ENCODE measurements around the gene CISTR. TPM values are rescaled to one million over a fixed set of nuclear protein-coding genes. Genes with fewer than 3 reads are reported as not detected.

Gene CISTR
- total RNA-seq, 4 donors from 2014 or later, result not detected

- H3K4me1 ChIP-seq, result no peaks in the 10 kb centered on the region
- no peak overlapping the region for H3K27ac ChIP-seq
- H3K27me3 ChIP-seq, result peaks cover 0 to 87% (median 0%) of the 10 kb centered on the region in 4 donors
- intact Hi-C loops (cut with DNase I), result no loop called here
- 35 to 39% methylated on average over 1 of the region's 1 CpG for WGBS, 2 donors
- no peak for TF ChIP-seq CTCF (IDR thresholded peaks at IDR 0.05)
- no peak for TF ChIP-seq POLR2A (IDR thresholded peaks at IDR 0.05)
- no peaks in the 10 kb centered on the region for H3K36me3 ChIP-seq
- no peak overlapping the region for H3K4me3 ChIP-seq
- DNase-seq, result no peak
- H3K9me3 ChIP-seq, result no peaks in the 10 kb centered on the region
These were observed 37.8 kb upstream of the CISTR start for GRCh38 chr12:53789570-53789969.

GRCh38 chr12:53788892-53789291 lies 37.1 kb upstream of the CISTR start:
- TF ChIP-seq CTCF (IDR thresholded peaks at IDR 0.05) (no peak), POLR2A (IDR thresholded peaks at IDR 0.05) (no peak)
- peaks cover 0 to 87% (median 0%) of the 10 kb centered on the region in 4 donors for H3K27me3 ChIP-seq

GRCh38 chr12:53786411-53786810 lies 34.6 kb upstream of the CISTR start:
- Histone ChIP-seq H3K36me3 (no peaks in the 10 kb centered on the region), H3K4me3 (no peak overlapping the region), H3K27ac (no peak overlapping the region), H3K4me1 (no peaks in the 10 kb centered on the region), H3K9me3 (no peaks in the 10 kb centered on the region), H3K27me3 (peaks cover 0 to 88% (median 0%) of the 10 kb centered on the region in 4 donors)
- intact Hi-C loops (cut with DNase I), result no loop called here
- no peak for DNase-seq
- 74 to 80% methylated on average over 3 to 7 of the region's 7 CpGs for WGBS, 2 donors
- TF ChIP-seq POLR2A (IDR thresholded peaks at IDR 0.05), result no peak

More at GRCh38 chr12:53788892-53789291, 37.1 kb upstream of the CISTR start:
- Histone ChIP-seq H3K4me1 (no peaks in the 10 kb centered on the region), H3K27ac (no peak overlapping the region), H3K9me3 (no peaks in the 10 kb centered on the region), H3K4me3 (no peak overlapping the region), H3K36me3 (no peaks in the 10 kb centered on the region)
- WGBS, 2 donors, result 64 to 80% methylated on average over 1 of the region's 1 CpG
- no peak for DNase-seq
- intact Hi-C loops (cut with DNase I), result no loop called here

- peaks cover 0 to 89% (median 1%) of the 10 kb centered on the region in 4 donors for H3K27me3 ChIP-seq
- intact Hi-C loops (cut with DNase I), result no loop called here
- no peaks in the 10 kb centered on the region for H3K36me3 ChIP-seq
- H3K4me1 ChIP-seq, result no peaks in the 10 kb centered on the region
- no peak for DNase-seq
- WGBS, 2 donors, result 66 to 72% methylated on average over 2 of the region's 2 CpGs
- no peak overlapping the region for H3K27ac ChIP-seq
- TF ChIP-seq POLR2A (IDR thresholded peaks at IDR 0.05), result no peak
- no peak for TF ChIP-seq CTCF (IDR thresholded peaks at IDR 0.05)
- no peaks in the 10 kb centered on the region for H3K9me3 ChIP-seq
- H3K4me3 ChIP-seq, result no peak overlapping the region
These were observed 33.4 kb upstream of the CISTR start for GRCh38 chr12:53785161-53785560.

GRCh38 chr12:53782093-53782703 lies 30.4 kb upstream of the CISTR start:
- intact Hi-C loops (cut with DNase I), result no loop called here
- no peak overlapping the region for H3K27ac ChIP-seq

More at GRCh38 chr12:53782093-53782703, 30.4 kb upstream of the CISTR start:
- TF ChIP-seq CTCF (IDR thresholded peaks at IDR 0.05) (peak in 1 of 6 experiments; percentile 38), POLR2A (IDR thresholded peaks at IDR 0.05) (no peak)
- Histone ChIP-seq H3K27me3 (peaks cover 0 to 84% (median 1%) of the 10 kb centered on the region in 4 donors), H3K4me1 (no peaks in the 10 kb centered on the region), H3K9me3 (no peaks in the 10 kb centered on the region), H3K4me3 (no peak overlapping the region), H3K36me3 (no peaks in the 10 kb centered on the region)
- WGBS, 2 donors, result 48 to 58% methylated on average over 8 of the region's 8 CpGs
- DNase-seq, result no peak
